ENCODE results near the gene PCED1B.
"Not testable (repeated sequence)": the region's sequence is repeated elsewhere in the genome, so short reads cannot be mapped to it uniquely, and the experiment has no call there.

The PCED1B gene

DNA sequence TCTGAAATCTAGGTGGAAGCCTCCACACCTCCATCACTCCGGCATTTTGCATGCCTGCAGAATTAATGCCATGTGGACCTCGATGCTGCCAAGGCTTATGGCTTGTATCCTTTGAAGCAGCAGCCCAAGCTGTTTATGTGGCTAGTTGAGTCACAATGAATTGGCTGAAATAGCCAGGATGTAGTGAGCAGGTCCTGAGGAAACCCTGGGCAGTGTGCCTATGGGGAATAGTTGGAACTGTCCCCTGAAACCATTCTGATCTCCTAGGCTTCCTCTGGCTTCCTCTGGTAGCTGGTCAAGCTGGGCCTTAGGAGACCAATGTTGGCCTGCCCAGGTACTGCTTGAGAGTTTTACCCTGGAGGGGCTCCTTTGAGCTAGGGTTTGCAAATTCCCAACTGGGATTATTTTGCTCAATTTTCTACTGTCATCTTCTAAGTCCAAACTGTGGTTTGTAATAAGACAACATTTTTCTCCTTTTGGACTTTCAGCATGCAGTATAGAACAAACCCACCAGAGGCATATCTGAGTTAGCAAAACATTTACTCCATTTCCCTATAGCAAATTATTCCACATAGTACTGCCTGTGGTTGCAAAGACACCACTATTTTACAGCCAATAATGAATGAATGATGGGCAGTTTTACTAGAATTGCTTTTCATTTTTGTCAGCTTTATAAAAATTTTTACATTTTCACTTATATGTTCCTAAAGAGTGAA is 85.5 kb downstream of the PCED1B start:
- no peak for DNase-seq (ENCODE audit: low spot score)

DNA sequence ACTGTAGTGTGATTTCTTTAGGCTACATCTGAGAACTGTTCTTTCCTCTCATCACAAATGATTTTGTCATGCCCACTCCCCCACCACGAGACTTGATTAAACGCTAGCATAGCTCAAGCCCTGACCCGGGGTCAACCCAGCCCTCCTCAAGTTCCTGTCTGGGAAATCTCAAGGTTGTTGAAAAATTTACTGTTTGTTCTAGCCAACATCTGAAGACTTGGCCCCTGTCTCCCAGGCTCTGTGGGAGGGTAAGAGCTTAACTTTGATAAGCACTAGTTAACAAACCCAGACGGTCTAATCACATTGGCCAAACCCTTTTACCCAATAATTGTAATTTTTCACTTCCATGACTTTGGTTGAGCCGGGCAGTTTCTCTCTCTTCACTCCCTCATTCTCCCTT is 86.5 kb downstream of the PCED1B start:
- no peak for DNase-seq (ENCODE audit: low spot score)

- no peak for DNase-seq (ENCODE audit: low spot score)
Observed at GRCh38 chr12:47166365-47166764, 86.9 kb downstream of the PCED1B start.

- not testable (repeated sequence) for DNase-seq (ENCODE audit: low spot score)
Observed at GRCh38 chr12:47170281-47170680, 90.9 kb downstream of the PCED1B start.

- no peak for DNase-seq (ENCODE audit: low spot score)
Observed at GRCh38 chr12:47178014-47178413, 98.6 kb downstream of the PCED1B start.

- not testable (repeated sequence) for DNase-seq (ENCODE audit: low spot score)
Observed at GRCh38 chr12:47182164-47182938, 102.9 kb downstream of the PCED1B start.

DNA sequence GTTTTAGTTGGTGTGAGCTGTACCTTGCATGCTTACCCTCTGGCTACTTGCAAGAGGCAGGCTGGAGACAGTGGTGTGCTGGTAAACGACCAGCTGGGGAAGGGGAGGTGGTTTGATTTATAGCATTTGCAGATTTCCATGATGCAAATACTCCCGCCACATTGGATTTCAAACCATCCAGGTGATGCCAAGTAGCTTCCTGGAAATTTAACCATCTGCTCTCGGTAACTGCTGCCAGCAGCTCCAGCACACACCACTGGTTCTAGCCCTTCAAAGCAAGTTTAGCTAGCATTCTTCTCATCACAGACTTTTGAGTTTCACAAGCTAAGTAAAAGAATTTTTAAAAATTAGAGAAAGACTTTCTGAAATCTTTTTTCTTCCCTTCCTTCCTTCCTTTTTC is 104.8 kb downstream of the PCED1B start:
- no peak for DNase-seq (ENCODE audit: low spot score)

GRCh38 chr12:47184813-47185212 is 105.4 kb downstream of the PCED1B start:
- DNase-seq (ENCODE audit: low spot score) = no peak

DNA sequence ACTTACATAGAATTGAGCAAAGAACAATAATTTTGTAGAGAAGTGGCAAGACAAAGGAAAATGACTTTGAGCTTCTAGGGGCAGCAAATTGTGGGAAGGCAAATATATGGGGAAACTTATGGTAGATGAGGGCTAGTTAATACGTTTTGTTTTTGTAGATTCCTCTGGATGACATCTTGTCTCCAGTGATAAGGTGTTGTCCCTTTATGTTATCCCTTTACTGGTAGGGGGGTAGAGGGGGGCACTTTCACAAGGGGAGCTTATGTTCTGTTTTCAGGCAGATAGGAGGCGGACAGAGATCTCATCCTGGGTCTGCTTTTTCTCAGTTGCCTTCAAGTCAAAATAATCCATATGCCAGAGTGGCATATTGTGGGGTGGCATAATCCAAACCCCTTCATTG is 106.8 kb downstream of the PCED1B start:
- DNase-seq (ENCODE audit: low spot score) = no peak

- DNase-seq (ENCODE audit: low spot score) = no peak
Observed at GRCh38 chr12:47188576-47189441, 109.4 kb downstream of the PCED1B start.

DNA sequence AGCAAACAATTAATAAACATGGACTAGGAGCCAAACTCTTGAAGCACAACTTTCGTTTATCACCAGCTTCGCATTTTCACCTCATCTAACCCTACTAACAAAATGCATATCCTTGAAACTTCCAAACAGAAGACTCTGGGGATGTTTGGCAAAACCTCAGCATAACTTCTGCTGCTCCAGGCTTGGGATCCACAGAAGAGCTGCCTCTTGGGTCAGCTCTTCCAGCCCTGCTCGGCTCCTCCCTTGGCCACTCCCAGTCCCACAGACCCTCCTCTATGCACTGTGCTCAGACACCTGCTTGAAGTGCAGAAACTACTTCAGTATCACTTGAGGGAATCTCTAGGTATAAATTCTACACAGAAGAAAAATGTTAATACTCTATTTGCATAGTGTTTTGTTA is 110.3 kb downstream of the PCED1B start:
- DNase-seq (ENCODE audit: low spot score) = no peak

GRCh38 chr12:47190271-47190750 is 110.9 kb downstream of the PCED1B start:
- DNase-seq (ENCODE audit: low spot score) = peak; percentile 15

GRCh38 chr12:47190905-47191304 is 111.5 kb downstream of the PCED1B start:
- no peak for DNase-seq (ENCODE audit: low spot score)

- no peak for DNase-seq (ENCODE audit: low spot score)
Observed at GRCh38 chr12:47192051-47192450, 112.6 kb downstream of the PCED1B start.

DNA sequence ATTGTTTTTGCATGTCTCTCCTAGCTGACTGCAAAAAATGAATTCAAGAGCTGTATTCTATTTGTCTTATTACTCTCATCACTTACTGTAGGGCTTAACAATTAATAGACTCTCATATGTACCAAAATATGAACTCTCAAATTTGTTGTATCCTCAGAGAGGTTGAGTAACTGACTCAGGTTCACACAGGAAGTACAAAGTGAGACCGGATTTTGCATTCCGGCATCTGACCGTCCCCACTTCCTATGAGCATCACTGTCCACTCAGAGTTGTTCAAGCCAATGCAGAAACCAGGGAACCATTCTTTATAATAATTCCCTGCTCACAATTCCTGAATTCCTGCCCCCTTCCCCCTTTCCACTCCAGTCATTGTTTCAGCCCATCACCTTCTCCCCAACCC is 113.6 kb downstream of the PCED1B start:
- no peak for DNase-seq (ENCODE audit: low spot score)

DNA sequence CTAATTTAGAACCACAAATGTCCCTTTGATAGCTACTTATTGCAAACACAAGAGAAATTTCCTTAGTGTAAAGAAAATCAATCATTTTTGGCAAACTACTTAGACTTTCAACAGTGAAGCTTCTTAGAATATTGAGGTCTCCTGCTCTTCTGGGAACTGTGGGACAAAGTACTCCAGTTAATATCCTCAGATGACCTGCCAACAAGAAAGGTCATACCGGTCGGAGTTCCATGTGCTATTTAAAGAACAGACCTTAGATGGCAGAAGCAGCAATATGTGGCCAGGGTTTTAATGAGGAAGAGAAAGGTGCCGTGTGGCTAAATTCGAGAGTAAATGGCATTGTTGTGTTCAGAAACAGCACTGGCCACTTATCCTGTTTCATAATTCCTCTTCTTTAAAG is 115.1 kb downstream of the PCED1B start:
- no peak for DNase-seq (ENCODE audit: low spot score)

GRCh38 chr12:47200446-47200845 is 121.0 kb downstream of the PCED1B start:
- DNase-seq (ENCODE audit: low spot score) = no peak

DNA sequence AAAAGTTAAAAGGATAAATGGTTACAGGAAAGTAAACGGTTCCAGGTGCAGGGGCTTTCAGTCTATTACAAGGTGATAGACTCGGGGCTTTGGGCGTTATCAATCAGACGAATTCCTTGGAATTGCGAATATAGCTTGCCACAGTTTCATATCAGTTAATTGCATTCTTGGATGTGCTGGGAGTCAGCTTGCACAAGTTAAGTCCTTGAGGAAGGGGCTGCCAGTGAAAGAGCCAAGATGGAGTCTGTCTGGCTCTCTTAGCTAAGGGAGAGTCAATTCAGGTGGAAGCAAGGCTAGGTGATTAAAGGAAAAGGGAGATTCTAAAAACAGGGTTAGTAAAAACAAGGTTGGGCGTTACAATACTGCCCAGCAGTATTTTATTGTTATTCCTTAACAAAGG is 121.8 kb downstream of the PCED1B start:
- DNase-seq (ENCODE audit: low spot score) = not testable (repeated sequence)

- DNase-seq (ENCODE audit: low spot score) = no peak
Observed at GRCh38 chr12:47202176-47202575, 122.8 kb downstream of the PCED1B start.

GRCh38 chr12:47205532-47206449 is 126.4 kb downstream of the PCED1B start:
- no peak for DNase-seq (ENCODE audit: low spot score)

Measured in pons (tissue), 1 donor.